Left lung (tissue), 10 donors: ENCODE results near the gene GPR183. TPM values are rescaled to one million over a fixed set of nuclear protein-coding genes. Genes with fewer than 3 reads are reported as not detected.

ENCODE experiments used
- ATAC-seq: fragments of 200-7000 bp; cut with Tn5 transposase; one replicate; pipeline ENCODE4 v1.9.1; 2020; ENCODE audit warnings: moderate library complexity
- DNase-seq, 4 donors: peaks; one replicate each; pipeline ENCODE4 v3.0.0-alpha.2; 2013 to 2020
- H3K27ac ChIP-seq, 2 donors: fragments of 200-600 bp; sonication (generic) in 1 of 2; one replicate each; pipeline versions ENCODE4 v1.5.0 to v1.8.0; 2020 to 2021
- H3K27me3 ChIP-seq, 2 donors: fragments of 200-600 bp; sonication (generic) in 1 of 2; one replicate each; pipeline versions ENCODE4 v1.5.0 to v1.8.0; 2020 to 2021
- H3K36me3 ChIP-seq, 2 donors: fragments of 200-600 bp; sonication (generic) in 1 of 2; one replicate each; pipeline versions ENCODE4 v1.5.0 to v1.8.0; 2020 to 2021
- H3K4me1 ChIP-seq, 2 donors: fragments of 200-600 bp; one replicate each; pipeline ENCODE4 v1.8.0; 2021
- H3K4me3 ChIP-seq, 2 donors: fragments of 200-600 bp; sonication (generic) in 1 of 2; one replicate each; pipeline versions ENCODE4 v1.5.0 to v1.8.0; 2020 to 2021; ENCODE audit warnings: mild to moderate bottlenecking in 1 of 2
- H3K9me3 ChIP-seq, 2 donors: fragments of 200-600 bp; sonication (generic) in 1 of 2; one replicate each; pipeline versions ENCODE4 v1.5.0 to v1.8.0; 2020 to 2021
- CTCF ChIP-seq, 2 donors: fragments of 200-600 bp; sonication (generic) in 1 of 2; IDR thresholded peaks; one replicate each; pipeline versions ENCODE4 v1.5.0 to v1.8.0; 2021; ENCODE audit warnings: antibody characterized with exemption in 2 of 2
- intact Hi-C, 2 donors: fragments of 100-400 bp; cut with DNase I; formaldehyde crosslinking; loops; one replicate each; pipeline versions ENCODE4 v1.11.2 to v1.14.2; 2022
- polyA plus RNA-seq, 6 donors: library from polyadenylated mRNA; unstranded; fragments of 120-200 nt; gene quantifications; one replicate each; pipeline ENCODE4 v1.2.1, GENCODE V29; 2013; ENCODE audit not compliant: insufficient read length in 6 of 6
- total RNA-seq, 2 donors: library from RNA; stranded (reverse); fragmentation: NEBNext Ultra II Directional; extraction: Animal tissue kit (Norgen Biotek cat#: 25700); gene quantifications; one replicate each; pipeline ENCODE4 v1.2.1, GENCODE V29; 2021
- donor health status: DM: no; HTN: yes; CAD: no.
- donor health status: DM: no; HTN: no; CAD: no.

The GPR183 gene
- total and polyA plus RNA-seq, 8 donors, result 7.4 to 11.3 (median 9.5) TPM

GRCh38 chr13:99301056-99301838, 6.0 kb downstream of the GPR183 start:
- TF ChIP-seq CTCF (IDR thresholded peaks at IDR 0.05), result no peak
- DNase-seq, result no peak
- Histone ChIP-seq H3K36me3 (no peaks in the 10 kb centered on the region), H3K4me3 (no peak overlapping the region), H3K27me3 (no peaks in the 10 kb centered on the region), H3K9me3 (no peaks in the 10 kb centered on the region), H3K27ac (no peak overlapping the region), H3K4me1 (peaks cover 0 to 56% of the 10 kb centered on the region in 2 donors)
- ATAC-seq, result no peak
- intact Hi-C loops, result no loop called here

- H3K27ac ChIP-seq, result no peak overlapping the region
Observed at GRCh38 chr13:99299920-99300341, 7.3 kb downstream of the GPR183 start.

GRCh38 chr13:99299256-99299919, 7.8 kb downstream of the GPR183 start:
- peaks cover 0 to 65% of the 10 kb centered on the region in 2 donors for H3K4me1 ChIP-seq
- no peak for ATAC-seq
- TF ChIP-seq CTCF (IDR thresholded peaks at IDR 0.05), result no peak
- intact Hi-C loops, result no loop called here
- no peak overlapping the region for H3K4me3 ChIP-seq
- no peak overlapping the region for H3K27ac ChIP-seq
- DNase-seq, result no peak
- peaks cover 0 to 13% of the 10 kb centered on the region in 2 donors for H3K36me3 ChIP-seq
- no peaks in the 10 kb centered on the region for H3K9me3 ChIP-seq
- no peaks in the 10 kb centered on the region for H3K27me3 ChIP-seq

More at GRCh38 chr13:99299920-99300341, 7.3 kb downstream of the GPR183 start:
- no peaks in the 10 kb centered on the region for H3K9me3 ChIP-seq
- intact Hi-C loops, result no loop called here
- H3K36me3 ChIP-seq, result peaks cover 0 to 8% of the 10 kb centered on the region in 2 donors
- no peak for ATAC-seq
- no peak for DNase-seq
- H3K4me1 ChIP-seq, result peaks cover 0 to 65% of the 10 kb centered on the region in 2 donors
- H3K4me3 ChIP-seq, result no peak overlapping the region
- no peak for TF ChIP-seq CTCF (IDR thresholded peaks at IDR 0.05)
- no peaks in the 10 kb centered on the region for H3K27me3 ChIP-seq

GRCh38 chr13:99298056-99298455, 9.1 kb downstream of the GPR183 start:
- no peak overlapping the region for H3K4me3 ChIP-seq
- no peaks in the 10 kb centered on the region for H3K9me3 ChIP-seq
- H3K27ac ChIP-seq, result no peak overlapping the region
- no peak for ATAC-seq
- no peaks in the 10 kb centered on the region for H3K27me3 ChIP-seq
- peaks cover 0 to 61% of the 10 kb centered on the region in 2 donors for H3K4me1 ChIP-seq
- TF ChIP-seq CTCF (IDR thresholded peaks at IDR 0.05), result no peak
- H3K36me3 ChIP-seq, result peaks cover 0 to 13% of the 10 kb centered on the region in 2 donors
- DNase-seq, result no peak
- intact Hi-C loops, result no loop called here

GRCh38 chr13:99297331-99297730, 9.9 kb downstream of the GPR183 start:
- H3K36me3 ChIP-seq, result peaks cover 0 to 13% of the 10 kb centered on the region in 2 donors
- H3K9me3 ChIP-seq, result no peaks in the 10 kb centered on the region
- no peak for TF ChIP-seq CTCF (IDR thresholded peaks at IDR 0.05)
- peak overlapping the region in 1 of 2 donors; percentile 66 for H3K27ac ChIP-seq
- H3K27me3 ChIP-seq, result no peaks in the 10 kb centered on the region
- H3K4me3 ChIP-seq, result no peak overlapping the region
- intact Hi-C loops, result no loop called here
- peaks cover 0 to 59% of the 10 kb centered on the region in 2 donors for H3K4me1 ChIP-seq
- ATAC-seq, result no peak
- no peak for DNase-seq
